NCI-H510A treated with DMSO at 0.1 percent for 48 hours (cell line): Measurements from ENCODE around the gene IKZF5.

Experiments
- DNase-seq: peaks from one replicate; lab custom pipeline; 2025; lab: John Stamatoyannopoulos, UW

IKZF5 gene

GRCh38 chr10:122980209-122981065 lies 28.2 kb downstream of the IKZF5 start, which contains the start of gene PSTK:
PSTK (plus strand) TSS chr10:122980401; CDS start chr10:122980480, 79 bp downstream.
- peak; percentile 90 for DNase-seq

DNA sequence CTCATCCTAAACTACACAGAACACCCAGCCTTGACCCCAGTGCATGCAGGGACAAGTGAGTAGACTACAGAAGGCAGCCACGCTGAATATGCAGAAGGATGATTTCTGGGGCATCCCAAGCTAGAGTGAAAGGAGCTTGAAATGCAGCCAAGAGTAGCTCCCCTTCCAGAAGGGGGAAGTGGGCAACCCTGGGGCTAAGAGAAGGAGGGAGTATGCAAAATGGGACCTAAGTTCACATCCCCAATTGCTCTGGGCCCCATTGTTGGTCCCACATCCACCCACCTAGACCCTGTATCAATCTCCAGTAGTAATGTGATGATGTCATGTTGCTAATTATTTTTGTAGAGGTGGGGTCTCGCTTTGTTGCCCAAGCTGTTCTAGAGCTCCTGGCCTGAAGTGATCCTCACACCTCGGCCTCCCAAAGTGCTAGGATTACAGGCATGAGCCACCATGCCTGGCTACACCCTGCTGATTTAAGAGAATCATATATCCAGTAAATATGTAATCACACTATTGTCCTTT lies 34.0 kb downstream of the IKZF5 start:
- DNase-seq, result no peak

- DNase-seq, result no peak
Observed at GRCh38 chr10:122974023-122974422, 34.6 kb downstream of the IKZF5 start.

DNA sequence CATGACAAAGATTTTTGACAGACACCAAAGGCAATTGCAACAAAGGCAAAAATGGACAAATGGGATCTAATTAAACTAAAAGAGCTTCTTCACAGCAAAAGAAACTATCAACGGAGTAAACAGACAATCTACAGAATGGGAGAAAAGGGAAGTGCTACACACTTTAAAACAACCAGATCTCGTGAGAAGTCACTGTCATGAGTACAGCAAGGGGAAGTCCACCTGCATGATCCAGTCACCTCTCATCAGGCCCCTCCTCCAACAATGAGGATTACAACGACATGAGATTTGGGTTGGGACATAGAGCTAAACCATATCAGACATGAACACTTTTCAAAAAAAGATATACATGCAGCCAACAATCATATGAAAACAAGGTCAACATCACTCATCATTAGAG lies 39.9 kb downstream of the IKZF5 start:
- DNase-seq, result no peak

GRCh38 chr10:122966879-122967278 lies 41.7 kb downstream of the IKZF5 start:
- no peak for DNase-seq

DNA sequence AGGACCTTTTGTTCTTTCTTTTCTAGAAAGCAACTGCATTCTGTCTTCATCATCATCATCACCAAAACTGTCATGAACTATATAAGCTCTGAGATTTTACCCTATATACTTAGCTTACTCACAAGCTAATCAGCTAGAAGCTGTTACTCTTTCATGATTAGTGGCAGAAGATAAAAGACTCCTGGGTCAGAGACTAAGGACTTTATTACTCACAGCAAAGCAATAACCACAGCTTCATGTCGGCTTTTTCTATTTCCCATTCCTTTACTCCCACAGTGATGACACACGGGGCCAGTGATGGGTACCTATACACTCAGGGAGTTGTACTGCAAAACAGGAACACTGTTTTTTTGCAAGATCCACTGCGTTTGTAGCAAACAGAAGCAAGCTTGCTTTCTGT lies 46.2 kb downstream of the IKZF5 start:
- no peak for DNase-seq

- no peak for DNase-seq
Observed at GRCh38 chr10:122957474-122957873, 51.1 kb downstream of the IKZF5 start.

DNA sequence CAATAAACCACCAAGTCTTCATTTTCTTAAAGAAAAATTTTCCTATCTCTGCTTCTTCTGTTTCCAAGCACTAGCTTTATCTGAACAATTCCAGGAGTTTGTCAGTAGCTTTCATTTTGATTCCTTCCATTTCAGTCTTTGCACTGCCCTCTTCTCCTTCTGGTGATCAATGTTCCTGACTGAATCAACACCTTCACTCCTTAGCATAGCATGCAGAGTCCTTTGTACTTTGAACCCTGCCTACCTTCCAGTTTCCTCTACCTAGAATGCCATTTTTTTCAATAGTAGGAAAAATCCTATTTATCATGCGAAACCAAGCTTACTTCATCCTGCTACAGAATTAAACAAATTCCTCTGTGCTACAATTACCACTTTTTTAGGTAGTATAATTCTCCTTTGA lies 52.7 kb downstream of the IKZF5 start:
- no peak for DNase-seq

- no peak for DNase-seq
Observed at GRCh38 chr10:122954731-122955050, 53.9 kb downstream of the IKZF5 start.

DNA sequence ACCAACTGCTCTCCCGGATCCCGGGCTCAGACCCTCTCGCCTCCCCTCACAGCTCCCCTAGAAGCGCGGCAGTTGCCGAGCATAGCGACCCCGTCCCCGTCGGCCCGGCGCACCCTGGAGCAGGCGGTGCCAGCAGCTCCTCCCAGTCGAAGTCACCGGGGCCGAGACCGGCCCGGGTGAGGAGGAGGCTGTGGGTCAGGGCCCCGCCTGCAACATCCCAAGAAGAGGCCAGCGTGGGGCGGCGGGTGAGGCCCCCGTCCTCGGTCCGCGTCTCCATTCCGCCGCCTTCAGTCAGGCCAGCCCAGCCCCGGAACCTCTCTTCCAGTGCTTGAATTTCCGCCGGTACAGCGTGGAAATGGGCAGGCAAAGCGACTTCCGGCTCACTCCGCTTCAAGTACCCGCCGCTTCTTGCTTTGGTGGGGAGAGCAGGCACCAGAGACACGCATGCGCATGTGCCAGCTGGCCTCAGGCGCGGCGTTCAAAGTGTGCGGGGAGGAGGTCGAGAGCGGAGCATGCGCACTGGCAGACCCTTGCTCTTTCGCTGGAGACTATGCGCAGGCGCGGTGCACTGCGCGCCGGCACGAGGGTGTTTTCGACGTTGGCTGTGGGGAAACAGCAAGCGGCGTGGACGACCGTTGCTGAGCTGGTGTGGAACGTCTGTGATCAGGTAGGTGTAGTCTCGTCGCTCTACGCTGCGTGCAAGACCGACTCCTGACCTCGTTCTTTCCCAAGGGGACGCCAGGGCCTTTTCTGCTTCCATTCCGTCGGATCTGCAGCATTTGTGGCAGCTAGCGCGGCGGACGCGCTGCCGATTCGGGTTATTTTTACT lies 54.5 kb downstream of the IKZF5 start, which contains the start of gene C10orf88:
Gene C10orf88, minus strand, starts transcription at position 326 of the 829 bp plus-strand sequence. Its CDS starts 49 bp downstream, at position 277.
- peak; percentile 99 for DNase-seq

- no peak for DNase-seq
Observed at GRCh38 chr10:122949296-122949695, 59.3 kb downstream of the IKZF5 start.
